Trophoblast cell (in vitro differentiated cells and primary cell): ENCODE data around the gene SYNPR.
A peak's percentile ranks its signal among the peaks of the same experiment; 100 is the strongest.

ENCODE experiments used
- DNase-seq, 2 donors: peaks; one replicate each; pipeline ENCODE4 v3.0.0-alpha.2; 2016
- H2AFZ ChIP-seq: 2 replicates; pipeline ENCODE4 v1.6.1; 2013; ENCODE audit warnings: low read length, moderate library complexity, mild to moderate bottlenecking; ENCODE audit not compliant: insufficient read depth, poor library complexity
- H2AK5ac ChIP-seq: 2 replicates; pipeline ENCODE4 v1.6.1; 2013; ENCODE audit warnings: mild to moderate bottlenecking, low read length
- H2BK120ac ChIP-seq: 2 replicates; pipeline ENCODE4 v1.6.1; 2013; ENCODE audit warnings: low read length, mild to moderate bottlenecking, moderate library complexity; ENCODE audit not compliant: insufficient read depth, poor library complexity
- H2BK12ac ChIP-seq: 2 replicates; pipeline ENCODE4 v1.6.1; 2013; ENCODE audit warnings: mild to moderate bottlenecking, low read length, moderate library complexity
- H2BK5ac ChIP-seq: 2 replicates; pipeline ENCODE4 v1.6.1; 2013; ENCODE audit warnings: low read length, low read depth, moderate library complexity, mild to moderate bottlenecking; ENCODE audit not compliant: poor library complexity
- H3K14ac ChIP-seq: 2 replicates; pipeline ENCODE4 v1.6.1; 2013; ENCODE audit warnings: mild to moderate bottlenecking, low read length
- H3K18ac ChIP-seq: 2 replicates; pipeline ENCODE4 v1.6.1; 2013; ENCODE audit warnings: mild to moderate bottlenecking, low read length
- H3K23ac ChIP-seq: 2 replicates; pipeline ENCODE4 v1.6.1; 2013; ENCODE audit warnings: low read length
- H3K27ac ChIP-seq: 2 replicates; pipeline ENCODE4 v1.5.1; 2013; ENCODE audit warnings: low read depth, mild to moderate bottlenecking, inconsistent platforms, low read length, moderate library complexity
- H3K27me3 ChIP-seq: 2 replicates; pipeline ENCODE4 v1.6.1; 2013; ENCODE audit warnings: inconsistent platforms, mild to moderate bottlenecking, low read length, moderate library complexity; ENCODE audit not compliant: insufficient read depth
- H3K36me3 ChIP-seq, 2 experiments: 1 replicate in 1 of 2; 2 replicates in 1 of 2; pipeline ENCODE4 v1.6.1; 2013; ENCODE audit warnings: low read length in 2 of 2, mild to moderate bottlenecking in 2 of 2, moderate library complexity in 1 of 2; ENCODE audit not compliant: insufficient read depth in 2 of 2, control insufficient read depth in 1 of 2
- H3K4ac ChIP-seq: 2 replicates; pipeline ENCODE4 v1.6.1; 2013; ENCODE audit warnings: low read depth, mild to moderate bottlenecking, low read length, moderate library complexity
- H3K4me1 ChIP-seq, 2 experiments: 1 replicate in 1 of 2; 2 replicates in 1 of 2; pipeline ENCODE4 v1.6.1; 2013; ENCODE audit warnings: low read length in 2 of 2, mild to moderate bottlenecking in 2 of 2, moderate library complexity in 1 of 2; ENCODE audit not compliant: insufficient read depth in 2 of 2, control insufficient read depth in 1 of 2
- H3K4me2 ChIP-seq: 2 replicates; pipeline ENCODE4 v1.6.1; 2013; ENCODE audit warnings: inconsistent platforms, mild to moderate bottlenecking, low read length, moderate library complexity
- H3K4me3 ChIP-seq: 2 replicates; pipeline ENCODE4 v1.5.1; 2013; ENCODE audit warnings: mild to moderate bottlenecking, low read depth, low read length, inconsistent platforms
- H3K79me1 ChIP-seq: one replicate; pipeline ENCODE4 v1.6.1; 2013; ENCODE audit warnings: low read length
- H3K79me2 ChIP-seq: 2 replicates; pipeline ENCODE4 v1.6.1; 2013; ENCODE audit warnings: low read length, mild to moderate bottlenecking; ENCODE audit not compliant: control insufficient read depth, insufficient read depth, poor library complexity
- H3K9ac ChIP-seq: 2 replicates; pipeline ENCODE4 v1.6.1; 2013; ENCODE audit warnings: mild to moderate bottlenecking, low read length
- H3K9me3 ChIP-seq: 2 replicates; pipeline ENCODE4 v1.6.1; 2013; ENCODE audit warnings: low read depth, mild to moderate bottlenecking, control low read depth, inconsistent platforms, low read length; ENCODE audit not compliant: insufficient read depth
- H4K12ac ChIP-seq: 2 replicates; pipeline ENCODE4 v1.6.1; 2013; ENCODE audit warnings: low read depth, mild to moderate bottlenecking, low read length, moderate library complexity
- H4K8ac ChIP-seq: 2 replicates; pipeline ENCODE4 v1.6.1; 2013; ENCODE audit warnings: low read depth, mild to moderate bottlenecking, low read length, moderate library complexity
- H4K91ac ChIP-seq: one replicate; pipeline ENCODE4 v1.6.1; 2013; ENCODE audit warnings: low read depth, mild to moderate bottlenecking, low read length, moderate library complexity
- WGBS: extraction: QIAGEN DNeasy Blood & Tissue Kit; methylation state at CpG from one replicate; pipeline ENCODE4 v1.1.7; 2013; ENCODE audit warnings: missing lambda C conversion rate; ENCODE audit not compliant: insufficient read length, insufficient coverage; ENCODE audit errors: extremely low coverage; 5-methylcytosine and 5-hydroxymethylcytosine counted together

SYNPR gene

GRCh38 chr3:63593779-63594178 is 315.7 kb downstream of the SYNPR start:
- Histone ChIP-seq H3K79me1 (no peaks in the 10 kb centered on the region), H4K8ac (no peak overlapping the region), H3K4me1 (no peaks in the 10 kb centered on the region), H2BK5ac (no peak overlapping the region), H3K4me3 (no peak overlapping the region), H2BK120ac (no peak overlapping the region), H3K9ac (no peak overlapping the region), H3K18ac (no peak overlapping the region), H3K36me3 (no peaks in the 10 kb centered on the region), H4K12ac (no peak overlapping the region), H2AFZ (no peak overlapping the region), H2BK12ac (no peak overlapping the region), H4K91ac (no peak overlapping the region), H3K4ac (no peak overlapping the region), H2AK5ac (no peak overlapping the region), H3K23ac (no peak overlapping the region), H3K79me2 (no peaks in the 10 kb centered on the region), H3K27me3 (no peaks in the 10 kb centered on the region), H3K4me2 (no peak overlapping the region), H3K9me3 (no peaks in the 10 kb centered on the region), H3K27ac (no peak overlapping the region), H3K14ac (no peak overlapping the region)
- WGBS, result no CpG with 5 or more reads among the region's 2 CpGs
- DNase-seq, result no peak

DNA sequence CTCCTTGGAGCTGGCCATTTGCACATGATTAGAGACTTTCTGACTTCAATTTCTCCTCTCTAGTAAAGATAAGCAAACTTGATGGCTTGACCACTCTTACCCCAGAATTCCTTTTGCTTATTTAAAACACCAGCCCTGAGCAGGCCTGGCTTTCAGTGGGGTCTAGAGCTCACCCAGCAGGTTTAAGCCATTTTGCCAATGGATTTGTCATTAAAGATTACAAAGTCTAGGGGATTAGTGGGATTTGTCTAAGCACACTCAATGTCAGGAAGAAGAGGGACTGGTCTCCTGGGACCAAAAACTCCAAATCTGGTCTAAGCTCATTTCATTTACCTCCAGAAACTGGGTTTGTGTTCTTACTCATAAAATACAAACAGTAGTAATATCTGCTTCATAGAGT is 317.1 kb downstream of the SYNPR start:
- Histone ChIP-seq H2BK5ac (no peak overlapping the region), H3K4me3 (no peak overlapping the region), H3K14ac (no peak overlapping the region), H4K8ac (no peak overlapping the region), H2AFZ (no peak overlapping the region), H3K9me3 (no peaks in the 10 kb centered on the region), H3K4ac (no peak overlapping the region), H3K4me1 (no peaks in the 10 kb centered on the region), H2BK120ac (no peak overlapping the region), H3K18ac (no peak overlapping the region), H3K79me1 (no peaks in the 10 kb centered on the region), H3K79me2 (no peaks in the 10 kb centered on the region), H2BK12ac (no peak overlapping the region), H2AK5ac (no peak overlapping the region), H3K23ac (no peak overlapping the region), H3K4me2 (no peak overlapping the region), H3K27ac (no peak overlapping the region), H4K91ac (no peak overlapping the region), H4K12ac (no peak overlapping the region), H3K27me3 (no peaks in the 10 kb centered on the region), H3K9ac (no peak overlapping the region), H3K36me3 (no peaks in the 10 kb centered on the region)
- DNase-seq, result no peak

GRCh38 chr3:63597019-63597418 is 318.9 kb downstream of the SYNPR start:
- Histone ChIP-seq H3K4me1 (no peaks in the 10 kb centered on the region), H2AFZ (no peak overlapping the region), H2BK12ac (no peak overlapping the region), H2BK120ac (no peak overlapping the region), H3K4ac (no peak overlapping the region), H3K9me3 (no peaks in the 10 kb centered on the region), H3K79me1 (no peaks in the 10 kb centered on the region), H3K79me2 (no peaks in the 10 kb centered on the region), H3K9ac (no peak overlapping the region), H3K27ac (no peak overlapping the region), H3K23ac (no peak overlapping the region), H3K14ac (no peak overlapping the region), H3K4me3 (no peak overlapping the region), H4K8ac (no peak overlapping the region), H4K91ac (no peak overlapping the region), H4K12ac (no peak overlapping the region), H3K27me3 (no peaks in the 10 kb centered on the region), H2AK5ac (no peak overlapping the region), H3K36me3 (no peaks in the 10 kb centered on the region), H3K4me2 (no peak overlapping the region), H3K18ac (no peak overlapping the region), H2BK5ac (no peak overlapping the region)
- WGBS, result no CpG with 5 or more reads among the region's 2 CpGs
- no peak for DNase-seq

DNA sequence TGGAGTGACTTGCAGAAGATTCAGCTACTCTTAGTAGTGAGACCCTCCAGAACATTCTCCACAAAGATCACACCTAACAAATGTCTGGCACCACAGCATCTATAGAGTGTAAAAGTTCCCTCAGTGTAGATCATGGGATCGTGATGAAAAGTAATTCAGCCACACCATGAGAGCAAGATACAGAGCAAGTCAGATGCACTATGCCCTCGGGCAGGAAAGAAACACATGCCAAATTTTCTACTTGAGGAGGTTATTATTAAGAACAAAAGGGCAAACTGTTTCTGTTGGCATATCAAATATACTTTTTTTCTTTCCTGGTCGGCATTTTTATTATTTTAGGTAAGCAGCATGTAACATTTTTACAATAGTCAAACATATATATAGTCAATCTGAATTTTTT is 329.6 kb downstream of the SYNPR start:
- Histone ChIP-seq H2AFZ (no peak overlapping the region), H3K79me2 (no peaks in the 10 kb centered on the region), H4K91ac (no peak overlapping the region), H3K9me3 (no peaks in the 10 kb centered on the region), H3K79me1 (no peaks in the 10 kb centered on the region), H3K27ac (no peak overlapping the region), H4K8ac (no peak overlapping the region), H3K4me3 (no peak overlapping the region), H3K36me3 (no peaks in the 10 kb centered on the region), H3K4me1 (no peaks in the 10 kb centered on the region), H2BK120ac (no peak overlapping the region), H3K4me2 (peak overlapping the region; percentile 24), H3K27me3 (no peaks in the 10 kb centered on the region), H3K9ac (no peak overlapping the region), H2BK12ac (no peak overlapping the region), H3K14ac (no peak overlapping the region), H2BK5ac (no peak overlapping the region), H2AK5ac (no peak overlapping the region), H3K23ac (no peak overlapping the region), H3K18ac (no peak overlapping the region), H3K4ac (no peak overlapping the region), H4K12ac (no peak overlapping the region)
- no CpG with 5 or more reads among the region's 3 CpGs for WGBS
- DNase-seq, result no peak

DNA sequence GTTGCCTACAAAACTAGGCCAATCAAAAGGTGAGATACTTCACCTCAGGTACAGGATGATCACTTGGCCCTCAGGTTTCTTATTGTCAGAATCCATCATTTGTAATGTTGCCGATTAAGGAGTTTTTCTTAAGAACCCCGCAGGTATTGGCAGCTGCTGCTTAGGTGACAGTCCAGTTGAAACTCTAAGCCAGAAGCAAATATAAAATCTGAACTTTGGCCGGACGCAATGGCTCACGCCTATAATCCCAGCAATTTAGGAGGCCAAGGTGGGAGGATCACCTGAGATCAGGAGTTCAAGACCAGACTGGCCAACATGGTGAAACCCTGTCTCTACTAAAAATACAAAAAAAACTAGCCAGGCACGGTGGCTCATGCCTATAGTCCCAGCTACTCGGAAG is 331.3 kb downstream of the SYNPR start:
- no peak overlapping the region for H4K8ac ChIP-seq

More for the DNA sequence above, 331.3 kb downstream of the SYNPR start:
- Histone ChIP-seq H4K91ac (no peak overlapping the region), H2BK120ac (no peak overlapping the region), H3K9me3 (no peaks in the 10 kb centered on the region), H3K4me1 (no peaks in the 10 kb centered on the region), H3K4ac (no peak overlapping the region), H2AK5ac (no peak overlapping the region), H2BK12ac (no peak overlapping the region), H3K23ac (no peak overlapping the region), H3K27ac (no peak overlapping the region), H4K12ac (no peak overlapping the region), H3K79me2 (no peaks in the 10 kb centered on the region), H3K27me3 (no peaks in the 10 kb centered on the region), H3K79me1 (no peaks in the 10 kb centered on the region), H3K18ac (no peak overlapping the region), H3K4me3 (no peak overlapping the region), H3K14ac (no peak overlapping the region), H3K9ac (no peak overlapping the region), H2AFZ (no peak overlapping the region), H3K4me2 (no peak overlapping the region), H2BK5ac (no peak overlapping the region), H3K36me3 (no peaks in the 10 kb centered on the region)
- WGBS, result no CpG with 5 or more reads among the region's 7 CpGs
- DNase-seq, result no peak
